AML-193 (cell line): ENCODE data around the gene RTL9.

Experiments
- DNase-seq, 2 experiments: peaks; one replicate each; lab custom pipeline; 2025; lab: John Stamatoyannopoulos, UW

Gene RTL9

DNA sequence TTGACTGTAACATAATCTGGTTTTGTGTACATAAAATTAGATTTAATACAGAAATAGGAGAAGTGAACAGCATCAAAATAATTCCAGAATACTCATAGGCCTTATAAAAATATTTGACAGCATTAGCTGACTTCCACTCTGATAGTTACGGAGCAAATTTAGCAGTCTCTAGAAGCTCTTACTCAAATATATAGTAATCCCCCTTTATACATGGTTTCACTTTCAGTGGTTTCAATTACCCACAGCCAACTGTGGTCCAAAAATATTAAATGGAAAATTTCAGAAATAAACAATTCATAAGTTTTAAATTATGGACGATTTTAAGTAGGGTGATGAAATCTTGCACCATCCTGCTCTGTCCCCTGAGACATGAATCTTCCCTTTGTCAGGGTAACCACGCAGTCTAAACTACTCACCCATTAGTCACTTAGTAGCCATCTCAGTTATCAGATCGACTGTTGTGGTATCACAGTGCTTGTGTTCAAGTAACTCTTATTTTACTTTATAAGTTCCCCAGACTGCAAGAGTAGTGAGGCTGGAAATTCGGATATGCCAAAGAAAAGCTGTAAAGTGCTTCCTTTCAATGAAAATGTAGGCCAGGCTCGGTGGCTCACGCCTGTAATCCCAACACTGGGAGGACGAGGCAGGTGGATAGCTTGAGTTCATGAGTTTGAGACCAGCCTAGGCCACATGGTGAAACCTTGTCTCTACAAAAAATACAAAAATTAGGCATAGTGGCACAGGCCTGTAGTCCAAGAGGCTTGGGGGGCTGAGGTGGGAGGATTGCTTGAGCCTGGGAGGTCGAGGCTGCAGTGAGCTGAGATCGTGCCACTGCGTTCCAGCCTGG is 17.2 kb upstream of the RTL9 start:
- DNase-seq, result no peak

DNA sequence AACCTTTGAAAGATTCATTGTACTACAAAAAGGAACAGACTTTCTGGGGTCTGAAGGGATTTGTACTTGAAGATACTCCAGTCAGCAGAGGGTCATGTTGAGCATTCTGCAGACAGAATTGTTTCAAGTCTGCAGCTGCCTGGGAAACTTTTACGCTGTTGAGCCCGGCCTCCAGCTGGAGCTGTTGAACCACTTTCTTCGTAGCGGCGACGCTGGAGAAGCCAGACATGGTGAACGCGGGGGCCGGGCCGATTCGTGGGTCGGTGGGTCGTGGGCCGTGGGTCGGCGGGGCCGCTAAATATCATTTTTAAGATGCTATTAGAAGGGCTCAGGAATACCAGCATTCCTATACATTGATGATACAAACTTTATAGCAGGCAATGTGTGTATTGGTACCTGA is 12.0 kb upstream of the RTL9 start:
- no peak for DNase-seq

- DNase-seq, result no peak
Observed at GRCh38 chrX:110359273-110359672, 625 bp downstream of the RTL9 start.

DNA sequence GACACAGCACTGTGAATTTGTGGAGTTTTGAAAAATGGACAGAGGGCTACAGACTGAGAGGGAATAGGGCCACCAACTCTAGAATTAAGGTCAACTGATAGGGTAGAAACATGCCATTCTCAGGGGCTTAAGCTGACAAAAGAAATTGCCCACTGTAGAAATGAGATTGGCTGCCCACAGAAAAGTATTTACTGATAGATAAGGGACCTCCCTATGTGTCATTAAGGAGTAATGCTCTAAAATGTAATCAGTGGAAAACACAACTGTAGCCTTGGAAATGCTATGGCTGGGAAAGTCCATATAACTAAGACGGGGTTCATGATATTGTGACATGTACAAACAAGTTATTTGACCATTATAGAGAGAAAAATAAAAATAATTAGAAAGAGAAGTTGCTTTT is 4.6 kb downstream of the RTL9 start:
- no peak for DNase-seq

- no peak for DNase-seq
Observed at GRCh38 chrX:110373310-110373709, 14.7 kb downstream of the RTL9 start.

- no peak for DNase-seq
Observed at GRCh38 chrX:110374559-110374958, 15.9 kb downstream of the RTL9 start.

GRCh38 chrX:110381216-110381615 is 22.6 kb downstream of the RTL9 start:
- no peak for DNase-seq

- DNase-seq, result no peak
Observed at GRCh38 chrX:110383414-110383813, 24.8 kb downstream of the RTL9 start.

DNA sequence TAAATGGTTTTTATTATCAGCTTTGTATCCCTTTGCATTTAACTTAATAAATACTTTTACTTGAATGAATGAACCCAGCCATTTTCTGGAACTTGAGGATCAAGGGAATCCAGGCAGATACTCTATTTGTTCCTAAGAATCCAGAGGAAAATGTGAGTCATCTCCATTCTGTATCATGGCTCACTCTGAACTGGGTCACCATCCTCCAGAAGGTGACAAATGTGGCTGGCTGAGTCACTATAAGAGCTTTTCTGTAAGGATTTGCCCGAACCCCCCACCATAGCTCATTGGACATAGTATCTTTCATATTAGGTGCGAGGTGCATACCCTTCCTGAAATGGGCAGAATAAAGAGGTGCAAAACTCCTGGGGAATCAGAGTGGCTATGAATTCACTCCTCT is 25.8 kb downstream of the RTL9 start:
- DNase-seq, result no peak

- no peak for DNase-seq
Observed at GRCh38 chrX:110389570-110389969, 30.9 kb downstream of the RTL9 start.

GRCh38 chrX:110391086-110391485 is 32.4 kb downstream of the RTL9 start:
- no peak for DNase-seq

DNA sequence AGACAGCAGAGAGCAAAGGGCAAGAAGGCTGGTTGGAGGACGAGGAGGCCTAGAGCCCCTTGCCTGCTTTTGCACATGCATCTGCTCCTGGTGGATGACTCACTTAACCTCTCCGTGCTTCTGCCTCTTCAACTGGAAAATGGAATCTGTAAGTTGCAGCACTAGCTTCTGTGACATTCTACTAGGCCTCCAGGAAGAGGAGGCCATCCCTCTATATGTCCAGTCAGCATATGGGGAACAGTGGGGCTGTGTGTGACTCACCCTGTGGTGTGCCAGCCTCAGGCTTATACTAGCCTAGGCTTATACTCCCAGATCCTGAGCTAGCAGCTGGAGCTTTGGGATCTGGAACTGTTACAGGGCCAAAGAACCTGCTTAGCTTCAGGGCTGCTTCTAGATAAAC is 36.0 kb downstream of the RTL9 start:
- no peak for DNase-seq

GRCh38 chrX:110395877-110396276 is 37.2 kb downstream of the RTL9 start:
- no peak for DNase-seq

- DNase-seq, result no peak
Observed at GRCh38 chrX:110396735-110397134, 38.1 kb downstream of the RTL9 start.

DNA sequence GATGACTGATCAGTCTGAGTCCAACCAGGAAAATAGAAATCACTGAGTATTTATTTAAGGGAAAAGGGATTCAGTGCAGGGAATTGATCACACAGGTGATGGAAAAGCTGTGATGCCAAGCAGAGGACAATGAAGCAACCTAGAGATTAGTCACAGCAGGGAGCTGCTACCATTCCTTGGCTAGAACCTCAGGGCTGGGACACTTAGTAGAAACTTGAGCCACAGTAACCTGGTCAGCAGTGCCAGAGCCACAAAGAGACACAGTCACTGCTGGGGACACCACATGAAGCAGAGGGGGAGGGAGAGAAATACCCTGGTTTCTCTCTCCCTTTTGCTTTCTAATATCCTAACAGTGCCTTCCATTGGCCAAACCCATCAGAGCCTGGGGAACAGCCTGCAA is 38.7 kb downstream of the RTL9 start:
- no peak for DNase-seq

- DNase-seq, result no peak
Observed at GRCh38 chrX:110397904-110398303, 39.3 kb downstream of the RTL9 start.

- DNase-seq, result no peak
Observed at GRCh38 chrX:110399497-110399896, 40.8 kb downstream of the RTL9 start.

GRCh38 chrX:110399966-110400365 is 41.3 kb downstream of the RTL9 start:
- DNase-seq, result no peak

DNA sequence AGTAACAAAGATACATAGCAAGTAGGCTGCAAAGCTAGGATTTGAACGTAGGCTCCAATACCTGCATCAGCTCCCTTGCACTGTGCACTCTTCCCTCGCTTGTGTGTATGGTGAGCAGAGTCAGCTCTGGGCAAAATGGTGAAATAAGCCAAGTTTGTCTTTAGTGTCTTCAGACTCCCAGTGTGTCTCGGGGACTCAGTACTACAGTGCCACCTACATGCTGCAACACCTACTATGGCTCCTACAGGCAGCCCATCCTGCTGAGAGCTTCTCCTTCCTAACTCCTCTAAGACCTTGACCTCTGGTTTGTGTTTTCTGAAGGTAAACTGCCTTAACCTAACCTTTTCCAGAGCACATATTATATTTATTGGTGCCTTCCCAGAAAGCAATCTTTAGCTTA is 42.5 kb downstream of the RTL9 start:
- no peak for DNase-seq

DNA sequence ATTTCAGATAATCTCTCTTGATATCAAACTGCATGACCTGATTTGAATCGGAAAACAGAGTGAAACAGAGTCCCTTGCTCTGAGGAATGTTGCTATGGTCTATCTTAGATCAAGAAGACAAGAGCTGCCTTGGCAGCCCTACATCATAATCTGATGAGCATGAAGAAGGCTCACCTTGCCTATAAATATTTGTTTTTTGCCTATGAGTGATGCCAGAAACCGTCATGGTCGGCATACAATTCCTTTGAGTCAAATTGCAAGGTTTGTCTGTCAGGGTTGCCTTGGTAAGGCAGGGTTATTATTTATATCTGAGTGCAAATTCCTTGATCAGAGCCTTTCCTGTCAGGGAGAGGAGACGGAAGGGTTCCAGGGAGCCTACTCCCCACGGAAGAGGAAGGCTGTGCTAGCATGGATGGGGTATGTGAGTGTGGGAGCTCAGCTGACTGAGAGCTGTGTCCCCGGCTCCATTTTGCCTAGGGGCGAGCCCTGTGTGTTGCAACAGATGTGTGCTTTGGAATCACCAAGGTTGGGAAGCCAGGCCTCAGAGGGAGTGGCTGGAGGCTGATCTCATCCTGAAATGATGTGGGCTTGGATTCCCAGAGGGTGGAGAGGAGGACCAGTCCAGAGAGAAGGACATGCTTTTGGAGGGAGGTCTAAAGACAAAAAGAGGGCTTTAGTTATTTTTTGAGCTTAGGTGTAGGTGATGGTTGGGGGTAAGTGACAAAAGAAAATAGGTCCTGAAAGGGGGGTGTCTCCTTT is 43.6 kb downstream of the RTL9 start:
- no peak for DNase-seq

- no peak for DNase-seq
Observed at GRCh38 chrX:110402850-110403221, 44.2 kb downstream of the RTL9 start.

DNA sequence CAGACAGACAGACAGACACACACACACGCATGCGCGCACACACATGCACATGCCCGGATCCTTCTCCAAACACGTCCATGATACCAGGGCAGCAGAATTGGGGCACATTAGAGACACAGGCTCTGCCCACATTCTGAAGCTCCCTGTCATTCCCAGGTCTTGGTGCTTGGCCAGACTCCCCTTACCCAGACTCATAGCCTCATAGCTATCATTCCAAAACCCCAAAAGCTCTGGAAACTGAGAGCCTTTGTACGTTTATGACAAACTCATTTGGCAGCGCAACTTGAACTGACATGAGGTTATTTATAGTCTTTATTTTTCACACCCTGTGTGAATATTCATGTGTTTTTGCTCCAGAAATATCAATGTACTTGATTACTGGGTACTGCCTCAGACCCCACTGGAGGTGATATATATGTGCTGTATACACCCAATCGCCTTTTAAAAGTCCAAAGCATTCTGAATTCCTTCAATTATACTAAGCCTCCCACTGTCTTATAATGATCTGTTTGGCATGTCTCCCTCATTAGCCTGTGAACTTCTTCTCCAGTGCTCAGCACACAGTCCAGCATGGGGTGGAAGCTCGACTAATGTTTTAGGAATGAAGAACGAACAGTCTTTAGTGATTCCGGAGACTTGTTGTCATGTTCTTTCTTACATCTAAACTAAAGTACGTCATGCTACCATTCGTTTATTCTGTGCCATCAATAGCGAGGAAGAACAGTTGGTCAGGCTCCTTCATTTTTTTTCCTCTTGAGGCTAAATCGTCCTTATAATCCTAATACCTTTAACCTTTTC is 45.0 kb downstream of the RTL9 start:
- DNase-seq, result no peak

GRCh38 chrX:110404376-110404775 is 45.7 kb downstream of the RTL9 start:
- DNase-seq, result no peak
